ENCODE measurements around the gene STK32B.

The STK32B gene

GRCh38 chr4:5472160-5472591, 420.9 kb downstream of the STK32B start:
- no peak for DNase-seq (ENCODE audit: extremely low read depth, low read depth)
- TF ChIP-seq CTCF (IDR thresholded peaks at IDR 0.05; ENCODE audit: low read depth, low read length, missing control alignments): no peak
- H3K4me3 ChIP-seq (replicated peaks; ENCODE audit: low read depth, low read length): no peak overlapping the region

GRCh38 chr4:5473125-5473524, 421.8 kb downstream of the STK32B start:
- TF ChIP-seq CTCF (IDR thresholded peaks at IDR 0.05; ENCODE audit: low read depth, low read length, missing control alignments): no peak
- H3K4me3 ChIP-seq (replicated peaks; ENCODE audit: low read depth, low read length): no peak overlapping the region
- no peak for DNase-seq (ENCODE audit: extremely low read depth, low read depth)

- H3K4me3 ChIP-seq (replicated peaks; ENCODE audit: low read depth, low read length): no peak overlapping the region
- no peak for DNase-seq (ENCODE audit: extremely low read depth, low read depth)
- TF ChIP-seq CTCF (IDR thresholded peaks at IDR 0.05; ENCODE audit: low read depth, low read length, missing control alignments): no peak
Observed at GRCh38 chr4:5474756-5475155, 423.5 kb downstream of the STK32B start.

- TF ChIP-seq CTCF (IDR thresholded peaks at IDR 0.05; ENCODE audit: low read depth, low read length, missing control alignments): no peak
- no peak for DNase-seq (ENCODE audit: extremely low read depth, low read depth)
- no peak overlapping the region for H3K4me3 ChIP-seq (replicated peaks; ENCODE audit: low read depth, low read length)
Observed at GRCh38 chr4:5477613-5478012, 426.3 kb downstream of the STK32B start.

- TF ChIP-seq CTCF (IDR thresholded peaks at IDR 0.05; ENCODE audit: low read depth, low read length, missing control alignments): no peak
- no peak for DNase-seq (ENCODE audit: extremely low read depth, low read depth)
Observed at GRCh38 chr4:5478169-5478568, 426.9 kb downstream of the STK32B start.

GRCh38 chr4:5478697-5479096, 427.4 kb downstream of the STK32B start:
- DNase-seq (ENCODE audit: extremely low read depth, low read depth): no peak
- no peak for TF ChIP-seq CTCF (IDR thresholded peaks at IDR 0.05; ENCODE audit: low read depth, low read length, missing control alignments)
- no peak overlapping the region for H3K4me3 ChIP-seq (replicated peaks; ENCODE audit: low read depth, low read length)

More at GRCh38 chr4:5478169-5478568, 426.9 kb downstream of the STK32B start:
- no peak overlapping the region for H3K4me3 ChIP-seq (replicated peaks; ENCODE audit: low read depth, low read length)

- TF ChIP-seq CTCF (IDR thresholded peaks at IDR 0.05; ENCODE audit: low read depth, low read length, missing control alignments): no peak
- DNase-seq (ENCODE audit: extremely low read depth, low read depth): no peak
- H3K4me3 ChIP-seq (replicated peaks; ENCODE audit: low read depth, low read length): no peak overlapping the region
Observed at GRCh38 chr4:5479518-5480060, 428.3 kb downstream of the STK32B start.
